CD14-positive monocyte (primary cell): ENCODE results near the gene KLRG1. TPM values are rescaled to one million over a fixed set of nuclear protein-coding genes. Genes with fewer than 3 reads are reported as not detected.

Source experiments
- DNase-seq, 3 donors: peaks; one replicate each; pipeline ENCODE4 v3.0.0-alpha.2; 2011 to 2022
- H2AFZ ChIP-seq: 2 replicates; pipeline ENCODE4 v1.6.0; 2012; ENCODE audit warnings: mild to moderate bottlenecking, low read depth, low read length, inconsistent platforms; ENCODE audit not compliant: insufficient read depth, poor library complexity, severe bottlenecking
- H3K27ac ChIP-seq, 2 donors: 1 replicate in 1 of 2; 2 replicates in 1 of 2; pipeline ENCODE4 v1.5.1; 2012 to 2013; ENCODE audit warnings: low read length in 2 of 2, control low read depth in 1 of 2, inconsistent platforms in 1 of 2, low read depth in 1 of 2, mild to moderate bottlenecking in 1 of 2
- H3K27me3 ChIP-seq, 2 donors: one replicate each; pipeline versions ENCODE4 v1.6.0 to v1.6.1; 2011 to 2013; ENCODE audit warnings: low read length in 2 of 2; ENCODE audit not compliant: control insufficient read depth in 2 of 2, insufficient read depth in 2 of 2
- H3K36me3 ChIP-seq, 2 donors: replicated peaks in 1 of 2; 1 replicate in 1 of 2; 2 replicates in 1 of 2; pipeline versions ENCODE4 v1.5.1 to v1.6.1; 2012 to 2013; ENCODE audit warnings: low read length in 2 of 2, control low read depth in 1 of 2, inconsistent platforms in 1 of 2, mild to moderate bottlenecking in 1 of 2; ENCODE audit not compliant: insufficient read depth in 2 of 2, control insufficient read depth in 1 of 2
- H3K4me1 ChIP-seq, 2 donors: 1 replicate in 1 of 2; 2 replicates in 1 of 2; pipeline versions ENCODE4 v1.5.1 to v1.6.1; 2012 to 2013; ENCODE audit warnings: low read length in 2 of 2, control low read depth in 1 of 2, inconsistent platforms in 1 of 2, mild to moderate bottlenecking in 1 of 2, moderate library complexity in 1 of 2; ENCODE audit not compliant: insufficient read depth in 2 of 2, control insufficient read depth in 1 of 2
- H3K4me2 ChIP-seq: replicated peaks from 2 replicates; pipeline ENCODE3; 2012; ENCODE audit warnings: low read length, moderate library complexity, mild to moderate bottlenecking; ENCODE audit not compliant: poor library complexity, severe bottlenecking; ENCODE audit errors: extremely low read depth
- H3K4me3 ChIP-seq, 3 experiments: fragments of 200-600 bp in 1 of 3; sonication (generic) in 1 of 3; replicated peaks in 1 of 3; 1 replicate in 2 of 3; 2 replicates in 1 of 3; pipeline ENCODE4 v1.5.1; 2011 to 2013; ENCODE audit warnings: low read length in 3 of 3, mild to moderate bottlenecking in 3 of 3, control low read depth in 2 of 3, low read depth in 2 of 3, inconsistent platforms in 1 of 3, moderate library complexity in 1 of 3
- H3K79me2 ChIP-seq: 2 replicates; pipeline ENCODE4 v1.6.0; 2012; ENCODE audit warnings: mild to moderate bottlenecking, control low read depth, inconsistent platforms, low read length, moderate library complexity; ENCODE audit not compliant: insufficient read depth
- H3K9ac ChIP-seq: 2 replicates; pipeline ENCODE4 v1.6.0; 2017; ENCODE audit warnings: low read length, mild to moderate bottlenecking; ENCODE audit not compliant: insufficient read depth, poor library complexity, severe bottlenecking
- H3K9me3 ChIP-seq, 2 donors: replicated peaks in 1 of 2; 1 replicate in 1 of 2; 2 replicates in 1 of 2; pipeline versions ENCODE4 v1.5.1 to v1.6.1; 2012 to 2013; ENCODE audit warnings: low read length in 2 of 2, control low read depth in 1 of 2; ENCODE audit not compliant: control insufficient read depth in 1 of 2, insufficient read depth in 1 of 2
- H4K20me1 ChIP-seq: 2 replicates; pipeline ENCODE4 v1.6.0; 2012; ENCODE audit warnings: mild to moderate bottlenecking, low read length, control low read depth, moderate library complexity; ENCODE audit not compliant: insufficient read depth
- H3K27ac Mint-ChIP-seq, 7 donors: one replicate each; pipeline ENCODE4 v1.8.0; 2020; ENCODE audit warnings: mild to moderate bottlenecking in 7 of 7, mixed read lengths in 7 of 7, moderate library complexity in 6 of 7, inconsistent platforms in 2 of 7
- H3K27me3 Mint-ChIP-seq, 3 donors: one replicate each; pipeline ENCODE4 v1.8.0; 2021 to 2022; ENCODE audit warnings: low read depth in 3 of 3, mild to moderate bottlenecking in 3 of 3, mixed read lengths in 3 of 3, moderate library complexity in 3 of 3, inconsistent platforms in 1 of 3
- H3K36me3 Mint-ChIP-seq, 2 donors: one replicate each; pipeline ENCODE4 v1.8.0; 2020; ENCODE audit warnings: mixed read lengths in 2 of 2, inconsistent platforms in 1 of 2, mild to moderate bottlenecking in 1 of 2
- H3K4me1 Mint-ChIP-seq: one replicate; pipeline ENCODE4 v1.8.0; 2020; ENCODE audit warnings: mild to moderate bottlenecking, mixed read lengths
- H3K4me3 Mint-ChIP-seq, 2 donors: one replicate each; pipeline ENCODE4 v1.8.0; 2020; ENCODE audit warnings: mild to moderate bottlenecking in 2 of 2, mixed read lengths in 2 of 2, moderate library complexity in 1 of 2
- H3K9me3 Mint-ChIP-seq, 7 donors: one replicate each; pipeline ENCODE4 v1.8.0; 2020 to 2022; ENCODE audit warnings: mixed read lengths in 7 of 7, mild to moderate bottlenecking in 6 of 7, moderate library complexity in 6 of 7, inconsistent platforms in 2 of 7
- whole genome bisulfite sequencing: methylation state at CpG from one replicate; pipeline ENCODE4 v1.1.5; 2013; ENCODE audit warnings: missing lambda C conversion rate; ENCODE audit not compliant: insufficient coverage; 5-methylcytosine and 5-hydroxymethylcytosine counted together
- intact Hi-C, 2 donors: fragments of 100-400 bp; cut with micrococcal nuclease; formaldehyde crosslinking; loops; one replicate each; pipeline versions ENCODE4 v1.15.0 to v1.15.1; 2023
- polyA plus RNA-seq, 3 donors: library from polyadenylated mRNA; depleted of rRNA in 1 of 3; unstranded in 2 of 3; stranded (reverse) in 1 of 3; fragments of 300-500 nt in 2 of 3; fragments of >200 nt in 1 of 3; fragmentation: Illumina TruSeq in 2 of 3; gene quantifications; 1 replicate in 2 of 3; 2 replicates in 1 of 3; pipeline ENCODE4 v1.2.3, GENCODE V29; 2012 to 2021
- TF ChIP-seq, protein P1 (sequence below): fragments of 200-600 bp; IDR thresholded peaks from one replicate; pipeline ENCODE4 v1.8.0; 2022; ENCODE audit warnings: antibody characterized with exemption, mild to moderate bottlenecking

KLRG1 gene
- polyA plus RNA-seq, 3 donors = 1.1 to 3.4 (median 2.3) TPM

DNA sequence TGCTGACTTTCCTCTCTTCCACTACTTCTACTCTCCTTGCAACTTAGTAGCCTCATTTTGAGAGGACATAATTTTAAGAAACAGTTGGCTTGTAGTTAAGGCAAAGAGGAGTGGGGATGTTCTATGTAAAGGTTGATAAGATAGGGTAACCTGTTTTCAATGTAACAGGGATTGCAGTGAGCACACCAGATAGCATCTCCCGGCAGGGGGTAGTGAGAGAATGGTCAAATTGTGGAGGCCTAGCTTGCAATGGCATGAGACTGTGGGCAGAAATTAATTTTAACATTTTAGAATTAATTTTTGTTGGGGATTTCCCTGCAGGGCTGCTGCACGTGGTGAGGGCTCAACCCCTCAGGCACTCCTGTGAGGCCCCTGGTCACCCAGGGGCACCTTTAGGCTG lies 41.4 kb downstream of the KLRG1 start:
- no peak overlapping the region for H3K27ac Mint-ChIP-seq
- peaks cover 0 to 3% (median 2%) of the 10 kb centered on the region in 7 donors for H3K9me3 Mint-ChIP-seq
- no peaks in the 10 kb centered on the region for H4K20me1 ChIP-seq
- H3K4me1 ChIP-seq = peaks cover 0 to 1% of the 10 kb centered on the region in 2 donors
- no peaks in the 10 kb centered on the region for H3K36me3 ChIP-seq
- no peak overlapping the region for H3K4me3 ChIP-seq
- 100% methylated on average over 1 of the region's 2 CpGs for WGBS
- no peak overlapping the region for H3K27ac ChIP-seq
- no peak for DNase-seq
- no peak overlapping the region for H3K9ac ChIP-seq
- TF ChIP-seq, protein P1, sequence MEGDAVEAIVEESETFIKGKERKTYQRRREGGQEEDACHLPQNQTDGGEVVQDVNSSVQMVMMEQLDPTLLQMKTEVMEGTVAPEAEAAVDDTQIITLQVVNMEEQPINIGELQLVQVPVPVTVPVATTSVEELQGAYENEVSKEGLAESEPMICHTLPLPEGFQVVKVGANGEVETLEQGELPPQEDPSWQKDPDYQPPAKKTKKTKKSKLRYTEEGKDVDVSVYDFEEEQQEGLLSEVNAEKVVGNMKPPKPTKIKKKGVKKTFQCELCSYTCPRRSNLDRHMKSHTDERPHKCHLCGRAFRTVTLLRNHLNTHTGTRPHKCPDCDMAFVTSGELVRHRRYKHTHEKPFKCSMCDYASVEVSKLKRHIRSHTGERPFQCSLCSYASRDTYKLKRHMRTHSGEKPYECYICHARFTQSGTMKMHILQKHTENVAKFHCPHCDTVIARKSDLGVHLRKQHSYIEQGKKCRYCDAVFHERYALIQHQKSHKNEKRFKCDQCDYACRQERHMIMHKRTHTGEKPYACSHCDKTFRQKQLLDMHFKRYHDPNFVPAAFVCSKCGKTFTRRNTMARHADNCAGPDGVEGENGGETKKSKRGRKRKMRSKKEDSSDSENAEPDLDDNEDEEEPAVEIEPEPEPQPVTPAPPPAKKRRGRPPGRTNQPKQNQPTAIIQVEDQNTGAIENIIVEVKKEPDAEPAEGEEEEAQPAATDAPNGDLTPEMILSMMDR = no peak
- H3K4me3 Mint-ChIP-seq = no peak overlapping the region
- no peaks in the 10 kb centered on the region for H3K9me3 ChIP-seq
- no peaks in the 10 kb centered on the region for H3K36me3 Mint-ChIP-seq
- H3K27me3 Mint-ChIP-seq = no peaks in the 10 kb centered on the region
- H3K4me2 ChIP-seq = no peak overlapping the region
- no peaks in the 10 kb centered on the region for H3K27me3 ChIP-seq
- H2AFZ ChIP-seq = no peak overlapping the region
- intact Hi-C loops = loop anchor here in 1 of 2 donors (5.0 to 10.0 kb wide), 2 partner anchors 78 to 346 kb away; no protein-coding TSS in a partner anchor
- H3K79me2 ChIP-seq = no peaks in the 10 kb centered on the region
- peaks cover 8% of the 10 kb centered on the region for H3K4me1 Mint-ChIP-seq

DNA sequence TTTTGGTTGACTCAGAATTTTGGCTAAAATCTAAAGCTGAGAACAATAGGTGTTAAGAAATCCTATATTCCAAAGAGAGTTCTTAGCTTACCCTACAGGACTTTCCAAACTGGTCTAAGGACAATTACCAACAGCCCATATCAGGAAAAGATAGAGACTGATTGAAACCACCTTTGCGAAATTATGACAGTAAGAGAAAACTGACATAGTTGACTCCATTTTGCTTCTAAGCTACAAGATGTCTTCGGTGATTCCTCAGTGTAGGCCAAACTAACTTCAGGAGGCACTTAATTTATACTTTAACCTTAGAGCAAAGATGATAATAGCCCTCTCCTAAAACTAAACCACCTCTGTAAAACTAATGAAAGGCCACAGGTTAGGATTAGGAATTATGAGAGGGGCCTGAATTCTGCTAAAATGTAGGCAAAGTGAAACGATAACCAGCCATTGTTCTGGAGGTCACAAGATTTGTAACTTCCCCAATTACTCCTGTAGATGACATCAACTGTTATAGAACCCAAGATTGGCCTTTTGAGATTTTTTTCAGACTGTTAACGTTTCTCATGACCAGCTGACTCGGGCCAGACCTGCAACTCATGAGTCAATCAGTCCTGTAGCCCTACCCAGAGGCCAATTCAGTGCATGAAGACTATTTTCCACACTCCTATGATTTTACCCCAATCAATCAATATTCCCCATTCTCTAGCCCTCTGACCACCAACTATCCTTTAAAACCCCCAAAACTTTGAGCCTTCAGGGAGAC lies 43.0 kb downstream of the KLRG1 start:
- no peak overlapping the region for H3K4me3 ChIP-seq
- intact Hi-C loops = loop anchor here in 1 of 2 donors (5.0 to 10.0 kb wide), 2 partner anchors 80 to 348 kb away; no protein-coding TSS in a partner anchor
- H2AFZ ChIP-seq = peak overlapping the region; percentile 50
- Mint-ChIP-seq H3K27ac (peak overlapping the region in 5 of 7 donors; percentile 9 to 83 (median 55)), H3K4me1 (peaks cover 8% of the 10 kb centered on the region), H3K4me3 (no peak overlapping the region), H3K9me3 (peaks cover 0 to 3% (median 2%) of the 10 kb centered on the region in 7 donors), H3K27me3 (no peaks in the 10 kb centered on the region), H3K36me3 (no peaks in the 10 kb centered on the region)
- no peaks in the 10 kb centered on the region for H3K79me2 ChIP-seq
- no peaks in the 10 kb centered on the region for H4K20me1 ChIP-seq
- no peaks in the 10 kb centered on the region for H3K27me3 ChIP-seq
- H3K4me1 ChIP-seq = no peaks in the 10 kb centered on the region
- H3K9ac ChIP-seq = no peak overlapping the region
- H3K27ac ChIP-seq = peak overlapping the region in 1 of 2 donors; percentile 30
- no peak overlapping the region for H3K4me2 ChIP-seq
- H3K36me3 ChIP-seq = no peaks in the 10 kb centered on the region
- DNase-seq = peak; percentile 59 to 79 (median 68)
- H3K9me3 ChIP-seq = no peaks in the 10 kb centered on the region
- TF ChIP-seq, protein P1 = no peak
- 31% methylated on average over 4 of the region's 5 CpGs for WGBS
